Measurements from ENCODE around the gene MALAT1. TPM values are rescaled to one million over a fixed set of nuclear protein-coding genes. Genes with fewer than 3 reads are reported as not detected.

The MALAT1 gene
- total RNA-seq, 2 donors from 2014 or later, result 8,391 to 13,279 TPM

DNA sequence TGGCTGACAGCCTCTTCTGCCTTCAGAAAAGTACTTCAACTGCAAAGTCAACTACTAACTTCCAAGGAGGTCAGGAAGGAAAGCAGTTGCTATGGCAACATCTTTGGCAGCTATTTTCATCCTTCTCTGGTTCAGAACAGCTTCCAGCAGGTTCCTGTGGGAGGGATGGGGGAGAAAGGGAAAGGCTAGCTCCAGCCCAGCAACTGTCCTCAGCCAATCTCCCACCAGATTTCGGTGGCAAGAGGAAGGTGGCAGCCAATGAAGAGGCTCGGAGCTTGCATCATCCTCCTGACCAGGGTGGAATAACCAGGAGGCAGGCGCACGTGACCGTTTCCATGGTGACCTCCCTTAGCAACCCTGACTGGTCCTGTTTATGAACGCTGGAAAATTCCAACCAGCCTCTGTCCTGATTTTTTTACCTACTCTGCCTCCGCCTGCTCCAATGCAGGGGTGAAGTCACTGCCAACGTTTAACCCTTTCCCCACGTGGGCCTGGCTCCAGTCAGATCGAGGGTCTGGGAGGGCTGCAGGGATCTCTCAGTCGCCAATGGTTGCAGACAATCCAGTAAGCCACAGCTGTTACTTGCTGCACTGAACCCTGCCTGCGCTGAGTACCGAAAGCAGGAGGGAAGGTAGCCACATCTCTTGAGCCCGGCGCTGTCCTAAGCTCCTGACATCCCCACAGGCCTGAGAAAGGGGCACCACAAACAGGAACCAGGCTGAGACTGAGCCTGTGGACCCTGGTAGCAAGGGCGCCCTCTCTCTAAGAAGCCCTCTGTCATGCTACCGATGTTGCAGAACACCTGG lies 11.2 kb upstream of the MALAT1 start:
- Mint-ChIP-seq H3K27ac (no peak overlapping the region), H3K4me3 (peak overlapping the region in 1 of 2 donors; percentile 27), H3K9me3 (no peaks in the 10 kb centered on the region), H3K27me3 (ENCODE audit: low read depth) (no peaks in the 10 kb centered on the region), H3K4me1 (ENCODE audit: low read depth) (peaks cover 71% of the 10 kb centered on the region), H3K36me3 (ENCODE audit: insufficient read depth in 2 of 2) (no peaks in the 10 kb centered on the region)
- ATAC-seq (replicated peaks in 1 of 2), result peak; percentile 42 to 70
- peak; percentile 39 to 67 for DNase-seq

DNA sequence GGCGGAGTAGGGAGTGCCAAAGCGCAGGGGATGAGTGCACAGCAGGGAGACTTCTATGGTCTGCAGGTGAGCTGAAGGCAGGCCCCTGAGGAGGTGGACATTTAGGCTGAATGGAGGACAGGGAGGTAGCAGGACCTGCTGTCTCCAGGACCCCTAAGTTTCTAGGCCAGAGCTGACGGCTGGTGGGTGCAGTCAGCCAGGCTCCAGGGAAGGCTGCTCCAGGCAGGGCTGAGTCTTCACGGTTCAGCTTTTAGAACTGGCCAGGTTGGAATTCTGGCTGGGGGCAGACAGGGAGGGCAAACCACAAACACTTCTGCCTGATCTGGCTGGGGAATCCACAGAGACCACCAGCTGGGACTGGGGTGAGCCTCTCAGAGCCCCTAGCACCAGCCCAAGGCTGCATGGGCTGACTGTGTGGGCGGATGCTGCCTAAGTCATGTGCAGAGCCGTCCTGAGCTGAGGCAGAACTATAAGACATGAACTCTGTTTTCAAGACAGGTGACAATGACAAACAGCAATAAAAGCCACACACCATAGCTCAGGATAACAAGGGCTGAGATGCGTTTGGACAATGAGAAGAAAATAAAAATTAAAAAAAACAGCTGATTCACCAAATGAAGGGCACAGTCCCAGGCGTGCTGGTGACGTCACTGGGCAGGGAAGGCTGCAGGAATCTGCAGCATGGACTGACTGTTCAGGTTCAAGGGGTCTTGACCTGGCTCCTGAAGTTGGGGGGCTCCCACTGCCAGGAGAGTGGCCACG lies 10.4 kb upstream of the MALAT1 start:
- no peak overlapping the region for H3K27ac Mint-ChIP-seq
- no peaks in the 10 kb centered on the region for H3K27me3 Mint-ChIP-seq (ENCODE audit: low read depth)
- DNase-seq (peak; percentile 30 to 47), ATAC-seq (replicated peaks in 1 of 2) (peak; percentile 16 to 45)
- H3K4me1 Mint-ChIP-seq (ENCODE audit: low read depth), result peaks cover 79% of the 10 kb centered on the region
- H3K36me3 Mint-ChIP-seq (ENCODE audit: insufficient read depth in 2 of 2), result no peaks in the 10 kb centered on the region
- H3K9me3 Mint-ChIP-seq, result no peaks in the 10 kb centered on the region
- H3K4me3 Mint-ChIP-seq, result peak overlapping the region in 1 of 2 donors; percentile 27

DNA sequence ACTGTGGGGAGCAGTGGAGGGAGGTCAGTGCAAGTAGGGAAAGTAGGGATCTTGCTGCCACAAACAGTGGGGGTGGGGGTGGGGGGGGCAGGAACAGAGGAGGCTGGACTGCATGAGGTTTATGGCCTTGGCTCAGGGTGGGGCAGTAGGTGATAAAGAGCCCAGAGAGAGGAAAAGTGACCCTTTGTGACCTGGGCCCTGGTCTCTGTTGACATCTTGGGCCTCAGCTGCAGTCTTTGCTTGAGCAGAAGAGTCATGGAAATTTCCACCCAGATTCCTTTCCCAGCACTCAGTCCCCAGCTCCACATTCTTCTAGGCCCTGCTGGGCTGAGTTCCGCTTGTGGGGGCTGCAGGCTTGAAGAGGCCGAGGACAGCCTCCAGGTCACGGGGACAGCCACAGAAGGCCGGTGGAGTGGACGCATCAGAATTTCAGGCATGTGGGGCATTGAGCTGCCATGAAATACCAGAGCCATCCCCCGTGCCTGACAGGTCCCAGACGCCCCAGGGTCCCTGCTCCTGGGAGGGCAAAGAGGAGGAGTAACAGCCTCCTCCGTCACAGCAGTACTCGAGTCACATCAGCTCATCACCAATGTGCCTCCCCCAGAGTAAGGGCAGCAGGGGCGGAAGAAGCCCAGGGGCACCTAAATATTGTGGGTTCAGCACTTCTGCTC lies 9.7 kb upstream of the MALAT1 start:
- DNase-seq (no peak), ATAC-seq (replicated peaks in 1 of 2) (no peak)
- Mint-ChIP-seq H3K36me3 (ENCODE audit: insufficient read depth in 2 of 2) (no peaks in the 10 kb centered on the region), H3K9me3 (no peaks in the 10 kb centered on the region), H3K27ac (no peak overlapping the region), H3K27me3 (ENCODE audit: low read depth) (no peaks in the 10 kb centered on the region), H3K4me3 (peak overlapping the region in 1 of 2 donors; percentile 27), H3K4me1 (ENCODE audit: low read depth) (peaks cover 86% of the 10 kb centered on the region)

DNA sequence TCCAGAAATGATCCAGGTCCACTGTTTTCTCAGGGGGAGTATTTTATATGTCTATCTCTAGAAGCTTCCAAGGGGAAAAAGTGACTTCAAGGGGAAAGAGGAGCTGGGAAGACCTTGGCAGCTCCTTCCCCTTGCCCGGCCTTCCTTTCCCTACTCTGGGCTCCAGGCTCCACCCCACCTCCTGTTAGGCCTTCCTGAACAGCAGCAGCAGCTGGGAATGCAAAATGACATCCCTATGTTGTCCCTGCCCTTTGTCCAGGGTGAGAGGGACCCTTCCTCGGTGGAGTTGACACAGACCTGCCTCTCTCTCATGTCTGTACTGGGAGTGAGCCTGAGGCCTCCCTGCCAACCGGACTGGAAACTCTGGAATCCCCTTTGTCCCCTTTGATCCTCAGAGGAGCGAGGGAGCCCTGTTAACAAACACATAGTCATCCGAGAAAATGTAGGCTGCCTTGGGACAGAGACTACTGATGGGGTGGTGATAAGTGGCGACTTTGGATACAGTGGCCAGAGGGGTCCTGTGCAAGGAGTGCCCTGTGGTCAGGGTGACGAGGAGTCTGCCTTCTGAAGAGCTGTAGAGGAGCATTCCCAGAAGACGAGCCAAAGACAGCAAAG lies 9.0 kb upstream of the MALAT1 start:
- H3K36me3 Mint-ChIP-seq (ENCODE audit: insufficient read depth in 2 of 2), result peaks cover 0 to 2% of the 10 kb centered on the region in 2 donors
- ATAC-seq (replicated peaks in 1 of 2) (no peak), DNase-seq (no peak)
- H3K9me3 Mint-ChIP-seq, result no peaks in the 10 kb centered on the region
- H3K27ac Mint-ChIP-seq, result no peak overlapping the region
- H3K27me3 Mint-ChIP-seq (ENCODE audit: low read depth), result no peaks in the 10 kb centered on the region
- no peak overlapping the region for H3K4me3 Mint-ChIP-seq
- H3K4me1 Mint-ChIP-seq (ENCODE audit: low read depth), result peaks cover 89% of the 10 kb centered on the region

DNA sequence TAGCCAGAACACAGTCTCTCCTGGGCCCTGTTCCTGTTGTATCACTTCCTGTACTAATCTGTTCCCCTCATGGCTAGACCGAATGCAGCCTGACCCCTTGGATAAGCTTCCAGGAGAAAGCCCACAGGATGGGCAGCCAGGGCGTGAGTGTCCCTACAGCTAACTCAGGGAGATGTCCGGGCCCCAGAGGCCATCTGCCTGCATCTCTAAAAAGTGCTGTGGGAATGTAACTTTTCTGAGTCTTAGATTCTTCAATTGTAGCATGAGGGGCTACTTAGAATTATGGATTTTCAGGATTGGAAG lies 7.7 kb upstream of the MALAT1 start:
- Mint-ChIP-seq H3K4me3 (no peak overlapping the region), H3K36me3 (ENCODE audit: insufficient read depth in 2 of 2) (peaks cover 0 to 2% of the 10 kb centered on the region in 2 donors), H3K27ac (no peak overlapping the region), H3K4me1 (ENCODE audit: low read depth) (peaks cover 89% of the 10 kb centered on the region), H3K27me3 (ENCODE audit: low read depth) (no peaks in the 10 kb centered on the region), H3K9me3 (no peaks in the 10 kb centered on the region)
- no peak for DNase-seq
- ATAC-seq (replicated peaks in 1 of 2), result no peak

DNA sequence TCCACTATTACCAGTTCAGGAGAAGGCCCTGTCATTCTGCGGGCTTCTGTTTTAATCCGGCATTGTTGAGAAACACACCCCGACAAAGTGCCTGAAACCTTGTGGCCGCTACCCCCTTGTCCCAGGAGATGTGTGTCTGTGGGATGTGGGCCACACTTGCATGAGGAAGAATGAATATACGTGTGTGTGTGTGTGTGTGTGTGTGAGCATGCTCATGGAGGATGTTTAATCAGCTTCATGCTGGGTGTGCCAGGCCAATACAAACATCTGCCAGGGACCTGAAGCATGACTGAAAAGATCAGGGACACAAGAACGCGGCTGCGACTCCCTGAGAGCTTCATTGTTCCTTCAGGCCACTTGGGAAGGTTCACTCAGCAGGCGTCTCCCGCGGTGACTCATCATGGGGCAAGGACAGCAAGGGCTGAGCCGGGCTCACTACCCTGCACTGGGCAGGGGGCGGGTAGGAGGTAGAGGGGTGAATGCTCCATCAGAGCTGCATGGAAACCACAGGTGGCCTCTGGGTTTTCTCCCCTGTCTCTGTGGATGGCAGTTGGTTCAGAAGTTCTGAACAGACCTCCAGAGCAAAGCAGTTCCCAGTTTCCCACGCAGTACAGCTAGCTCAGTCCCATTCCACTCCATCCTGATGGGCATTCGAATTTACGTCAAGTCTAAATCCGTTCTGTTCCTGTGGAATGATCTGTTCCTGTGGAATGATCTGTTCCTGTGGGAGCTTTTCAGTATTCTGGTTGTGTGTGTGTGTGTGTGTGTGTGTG lies 7.0 kb upstream of the MALAT1 start:
- no peak for ATAC-seq (replicated peaks in 1 of 2)
- no peaks in the 10 kb centered on the region for H3K9me3 Mint-ChIP-seq
- peak overlapping the region; percentile 87 for H3K4me3 Mint-ChIP-seq
- H3K27me3 Mint-ChIP-seq (ENCODE audit: low read depth), result no peaks in the 10 kb centered on the region
- peak overlapping the region; percentile 98 for H3K27ac Mint-ChIP-seq
- DNase-seq, result peak in 1 of 2 donors; percentile 29
- peaks cover 95% of the 10 kb centered on the region for H3K4me1 Mint-ChIP-seq (ENCODE audit: low read depth)
- H3K36me3 Mint-ChIP-seq (ENCODE audit: insufficient read depth in 2 of 2), result peaks cover 0 to 2% of the 10 kb centered on the region in 2 donors

DNA sequence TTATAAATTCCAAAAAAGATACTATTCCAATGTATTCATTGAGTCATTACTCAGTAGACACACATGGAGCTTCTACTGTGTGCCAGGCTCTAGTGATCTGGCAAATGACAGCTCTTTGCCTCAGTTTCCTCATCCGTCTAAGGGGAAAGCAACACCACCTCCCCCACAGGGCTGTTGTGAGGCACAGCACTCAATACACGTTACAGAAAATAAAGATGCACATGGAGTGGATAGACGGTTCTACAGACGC lies 6.5 kb upstream of the MALAT1 start:
- peaks cover 0 to 2% of the 10 kb centered on the region in 2 donors for H3K36me3 Mint-ChIP-seq (ENCODE audit: insufficient read depth in 2 of 2)
- no peaks in the 10 kb centered on the region for H3K27me3 Mint-ChIP-seq (ENCODE audit: low read depth)
- no peaks in the 10 kb centered on the region for H3K9me3 Mint-ChIP-seq
- H3K27ac Mint-ChIP-seq, result peak overlapping the region; percentile 98
- ATAC-seq (replicated peaks in 1 of 2), result no peak
- peaks cover 95% of the 10 kb centered on the region for H3K4me1 Mint-ChIP-seq (ENCODE audit: low read depth)
- H3K4me3 Mint-ChIP-seq, result peak overlapping the region; percentile 87
- no peak for DNase-seq

DNA sequence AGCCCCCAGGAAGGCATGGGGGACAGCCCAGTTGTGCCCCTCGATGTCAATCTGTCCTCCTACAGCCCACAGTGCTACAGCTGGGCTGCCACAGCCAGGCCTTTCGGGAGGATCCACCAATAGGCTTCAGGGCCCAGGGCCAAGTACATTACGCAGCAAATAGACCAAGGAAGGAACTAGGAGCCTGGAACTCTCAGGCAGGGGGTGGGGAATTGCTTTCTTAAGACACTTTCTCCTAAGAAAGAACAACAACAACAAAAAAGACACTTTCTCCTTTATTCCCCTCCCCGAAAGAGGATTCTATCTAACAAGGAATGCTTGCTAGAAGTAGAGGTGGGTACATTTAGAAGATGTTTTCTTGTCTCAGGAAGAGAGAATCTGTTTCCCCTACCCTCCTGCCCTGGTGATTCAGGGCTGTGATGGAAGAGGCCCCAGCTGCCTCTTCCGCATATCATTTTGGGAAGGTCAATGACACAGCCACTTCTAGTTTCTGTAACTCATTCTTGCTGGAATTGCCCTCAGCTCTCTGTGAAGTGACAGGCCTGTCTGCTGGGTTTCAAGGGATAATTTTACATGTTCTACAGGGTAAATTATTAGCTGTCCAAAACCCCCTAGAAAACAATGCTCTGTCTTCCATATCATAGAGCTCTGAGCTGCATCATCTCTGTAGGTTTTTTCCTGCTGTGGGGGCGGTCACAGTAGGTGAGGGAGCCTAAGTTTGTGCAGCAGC lies 6.0 kb upstream of the MALAT1 start:
- DNase-seq (peak; percentile 47 to 61), ATAC-seq (replicated peaks in 1 of 2) (peak; percentile 9 to 42)
- H3K27ac Mint-ChIP-seq, result peak overlapping the region; percentile 98
- peaks cover 91% of the 10 kb centered on the region for H3K4me1 Mint-ChIP-seq (ENCODE audit: low read depth)
- no peaks in the 10 kb centered on the region for H3K9me3 Mint-ChIP-seq
- H3K4me3 Mint-ChIP-seq, result peak overlapping the region; percentile 87
- no peaks in the 10 kb centered on the region for H3K27me3 Mint-ChIP-seq (ENCODE audit: low read depth)
- H3K36me3 Mint-ChIP-seq (ENCODE audit: insufficient read depth in 2 of 2), result peaks cover 0 to 2% of the 10 kb centered on the region in 2 donors

DNA sequence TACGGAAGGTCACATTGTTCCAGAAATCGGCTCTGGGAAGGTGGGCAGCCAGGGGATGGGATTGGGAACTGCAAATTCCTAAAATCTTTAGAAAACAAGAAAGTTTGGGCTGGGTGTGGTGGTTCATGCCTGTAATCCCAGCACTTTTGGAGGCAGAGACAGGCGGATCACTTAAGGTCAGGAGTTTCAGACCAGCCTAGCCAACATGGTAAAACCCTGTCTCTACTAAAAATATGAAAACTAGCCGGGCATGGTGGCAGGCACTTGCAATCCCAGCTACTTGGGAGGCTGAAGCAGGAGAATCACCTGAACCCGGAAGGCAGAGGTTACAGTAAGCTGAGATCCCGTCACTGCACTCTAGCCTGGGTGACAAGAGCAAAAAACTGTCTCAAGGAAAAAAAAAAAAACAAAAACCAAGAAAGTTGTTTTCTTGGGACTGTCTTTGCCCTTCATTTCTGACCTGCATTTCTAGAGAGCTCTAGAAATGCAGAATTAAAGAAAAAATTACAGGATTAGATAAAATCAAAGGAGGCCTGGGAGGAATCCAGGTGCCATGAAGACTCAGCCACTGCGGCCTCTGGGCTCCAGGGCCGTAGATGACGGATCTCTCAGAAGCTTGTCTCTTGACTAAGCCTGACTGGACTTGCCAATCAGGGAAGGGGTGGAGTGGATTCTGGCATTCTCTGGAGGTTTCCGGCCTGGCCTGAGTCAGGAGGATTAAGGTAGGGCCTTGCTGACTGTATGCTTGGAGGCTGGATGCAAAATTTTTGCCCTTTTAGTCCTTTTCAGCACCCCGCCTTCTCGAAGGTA lies 5.3 kb upstream of the MALAT1 start:
- DNase-seq, result peak in 1 of 2 donors; percentile 11
- Mint-ChIP-seq H3K36me3 (ENCODE audit: insufficient read depth in 2 of 2) (peaks cover 0 to 2% of the 10 kb centered on the region in 2 donors), H3K4me1 (ENCODE audit: low read depth) (peaks cover 84% of the 10 kb centered on the region), H3K27ac (peak overlapping the region; percentile 98), H3K4me3 (peak overlapping the region; percentile 87), H3K27me3 (ENCODE audit: low read depth) (no peaks in the 10 kb centered on the region), H3K9me3 (no peaks in the 10 kb centered on the region)
- ATAC-seq (replicated peaks in 1 of 2), result no peak

DNA sequence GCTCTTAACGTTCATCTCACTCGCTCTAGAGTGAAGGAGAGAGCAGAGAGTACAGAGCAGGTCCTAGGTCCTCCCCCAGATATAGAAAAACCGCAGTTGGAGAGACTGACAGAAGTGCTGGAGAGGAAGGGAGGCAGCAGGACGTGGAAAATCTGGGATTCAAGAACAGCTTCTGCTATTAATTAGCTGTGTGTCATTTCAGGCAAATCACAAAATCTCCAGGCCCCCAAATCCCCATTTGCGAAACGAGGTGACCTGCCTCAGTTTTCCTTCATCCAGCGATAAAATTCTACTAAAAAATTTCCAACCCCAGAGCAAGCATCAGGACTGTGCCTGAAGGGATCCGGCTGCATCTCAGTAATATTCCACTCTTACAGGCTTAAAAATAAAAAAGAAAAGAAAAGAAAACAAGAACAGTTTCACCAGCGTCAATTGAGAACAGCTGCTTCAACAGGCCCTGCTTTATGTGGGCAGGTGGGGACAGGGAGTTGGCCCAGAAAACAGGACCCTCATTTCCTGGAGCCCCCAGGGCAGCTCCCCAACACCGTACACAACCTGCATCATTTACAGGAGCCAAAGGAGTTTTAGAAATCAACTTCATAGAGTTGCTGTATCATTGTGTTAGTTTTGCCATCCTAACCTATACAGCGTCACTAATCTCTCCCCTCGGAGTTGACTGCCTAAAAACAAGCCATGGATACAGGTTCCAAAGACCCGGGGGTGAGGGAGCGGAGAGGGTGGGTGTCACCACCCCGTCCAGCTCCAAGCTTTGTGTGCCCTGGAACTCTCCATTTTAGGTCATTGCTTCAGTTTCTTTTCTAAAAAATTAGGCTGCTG lies 2.3 kb upstream of the MALAT1 start:
- Mint-ChIP-seq H3K27me3 (ENCODE audit: low read depth) (no peaks in the 10 kb centered on the region), H3K9me3 (no peaks in the 10 kb centered on the region), H3K4me3 (no peak overlapping the region), H3K4me1 (ENCODE audit: low read depth) (peaks cover 54% of the 10 kb centered on the region), H3K27ac (no peak overlapping the region), H3K36me3 (ENCODE audit: insufficient read depth in 2 of 2) (peaks cover 0 to 6% of the 10 kb centered on the region in 2 donors)
- no peak for DNase-seq
- peak; percentile 0 to 3 for ATAC-seq (replicated peaks in 1 of 2)

Measured in activated T-cell treated with anti-CD3 and anti-CD28 coated beads, Interleukin-2, amount 50 U/mL, for 72 hours (primary cell).